ENCODE data around the gene ACOT12. TPM values are rescaled to one million over a fixed set of nuclear protein-coding genes. Genes with fewer than 3 reads are reported as not detected.

Gene ACOT12
- total and polyA plus RNA-seq, 3 experiments from 2014 or later, result not detected

GRCh38 chr5:81426359-81427030, 32.6 kb upstream of the ACOT12 start:
- Mint-ChIP-seq H3K27ac (peak overlapping the region in 1 of 8 donors; percentile 18), H3K27me3 (no peaks in the 10 kb centered on the region), H3K4me3 (no peak overlapping the region), H3K36me3 (peaks cover 0 to 8% (median 2%) of the 10 kb centered on the region in 3 donors), H3K9me3 (no peaks in the 10 kb centered on the region), H3K4me1 (peaks cover 3 to 8% (median 5%) of the 10 kb centered on the region in 3 donors)
- Histone ChIP-seq H3K36me3 (ENCODE audit: insufficient read depth, low read length) (no peaks in the 10 kb centered on the region), H3K4me3 (ENCODE audit: low read length) (no peak overlapping the region), H3K27ac (ENCODE audit: low read depth, low read length) (no peak overlapping the region), H3K27me3 (ENCODE audit: insufficient read depth, low read length, poor library complexity, severe bottlenecking) (no peaks in the 10 kb centered on the region), H3K9me3 (ENCODE audit: low read length) (no peaks in the 10 kb centered on the region), H3K4me1 (ENCODE audit: insufficient read depth, low read length) (no peaks in the 10 kb centered on the region)
- DNase-seq, result no peak
- CTCF ChIA-PET, result interaction anchor here (1.0 to 2.9 kb wide), 4 partner anchors 16 to 800 kb away, joined by 4 to 20 read pairs (median 5); no protein-coding TSS in a partner anchor
- POLR2A ChIA-PET, result interaction anchor here (0.6 kb wide), 1 partner anchor 30 kb away, joined by 6 read pairs; no protein-coding TSS in a partner anchor

- H3K27me3 Mint-ChIP-seq, result no peaks in the 10 kb centered on the region
- ChIA-PET CTCF (interaction anchor here (0.7 to 2.9 kb wide), 13 partner anchors 17 to 800 kb away, joined by 3 to 20 read pairs (median 3); no protein-coding TSS in a partner anchor), POLR2A (no interaction called here)
- peak in 2 of 5 donors; percentile 38 to 49 for DNase-seq
- H3K9me3 Mint-ChIP-seq, result no peaks in the 10 kb centered on the region
- H3K27ac Mint-ChIP-seq, result no peak overlapping the region
- Histone ChIP-seq H3K27ac (ENCODE audit: low read depth, low read length) (no peak overlapping the region), H3K9me3 (ENCODE audit: low read length) (no peaks in the 10 kb centered on the region), H3K4me1 (ENCODE audit: insufficient read depth, low read length) (no peaks in the 10 kb centered on the region), H3K4me3 (ENCODE audit: low read length) (no peak overlapping the region), H3K27me3 (ENCODE audit: insufficient read depth, low read length, poor library complexity, severe bottlenecking) (no peaks in the 10 kb centered on the region), H3K36me3 (ENCODE audit: insufficient read depth, low read length) (no peaks in the 10 kb centered on the region)
- H3K4me3 Mint-ChIP-seq, result no peak overlapping the region
- H3K36me3 Mint-ChIP-seq, result peaks cover 0 to 13% (median 0%) of the 10 kb centered on the region in 3 donors
- H3K4me1 Mint-ChIP-seq, result peaks cover 3 to 8% (median 5%) of the 10 kb centered on the region in 3 donors
These were observed 31.6 kb upstream of the ACOT12 start for GRCh38 chr5:81425569-81425968.

GRCh38 chr5:81424728-81425127, 30.8 kb upstream of the ACOT12 start:
- no peaks in the 10 kb centered on the region for H3K27me3 Mint-ChIP-seq
- no peak overlapping the region for H3K27ac Mint-ChIP-seq
- no peak for DNase-seq
- ChIA-PET POLR2A (no interaction called here), CTCF (interaction anchor here (0.8 to 2.9 kb wide), 7 partner anchors 22 to 801 kb away, joined by 3 to 20 read pairs (median 3); no protein-coding TSS in a partner anchor)
- H3K4me1 ChIP-seq (ENCODE audit: insufficient read depth, low read length), result no peaks in the 10 kb centered on the region
- no peak overlapping the region for H3K4me3 Mint-ChIP-seq
- H3K27me3 ChIP-seq (ENCODE audit: insufficient read depth, low read length, poor library complexity, severe bottlenecking), result no peaks in the 10 kb centered on the region
- H3K27ac ChIP-seq (ENCODE audit: low read depth, low read length), result no peak overlapping the region
- H3K36me3 Mint-ChIP-seq, result peaks cover 0 to 20% (median 2%) of the 10 kb centered on the region in 3 donors
- no peaks in the 10 kb centered on the region for H3K9me3 Mint-ChIP-seq
- peaks cover 3 to 12% (median 5%) of the 10 kb centered on the region in 3 donors for H3K4me1 Mint-ChIP-seq
- H3K36me3 ChIP-seq (ENCODE audit: insufficient read depth, low read length), result no peaks in the 10 kb centered on the region
- H3K4me3 ChIP-seq (ENCODE audit: low read length), result no peak overlapping the region
- no peaks in the 10 kb centered on the region for H3K9me3 ChIP-seq (ENCODE audit: low read length)

- Mint-ChIP-seq H3K9me3 (no peaks in the 10 kb centered on the region), H3K36me3 (peaks cover 0 to 26% (median 4%) of the 10 kb centered on the region in 3 donors), H3K4me1 (peaks cover 3 to 12% (median 5%) of the 10 kb centered on the region in 3 donors), H3K4me3 (no peak overlapping the region), H3K27ac (peak overlapping the region in 1 of 8 donors; percentile 72), H3K27me3 (no peaks in the 10 kb centered on the region)
- CTCF ChIA-PET, result no interaction called here
- H3K4me3 ChIP-seq (ENCODE audit: low read length), result no peak overlapping the region
- no peaks in the 10 kb centered on the region for H3K36me3 ChIP-seq (ENCODE audit: insufficient read depth, low read length)
- DNase-seq, result no peak
- H3K4me1 ChIP-seq (ENCODE audit: insufficient read depth, low read length), result no peaks in the 10 kb centered on the region
- H3K9me3 ChIP-seq (ENCODE audit: low read length), result no peaks in the 10 kb centered on the region
- H3K27me3 ChIP-seq (ENCODE audit: insufficient read depth, low read length, poor library complexity, severe bottlenecking), result no peaks in the 10 kb centered on the region
- POLR2A ChIA-PET, result no interaction called here
- H3K27ac ChIP-seq (ENCODE audit: low read depth, low read length), result no peak overlapping the region
These were observed 28.7 kb upstream of the ACOT12 start for GRCh38 chr5:81422671-81423070.

DNA sequence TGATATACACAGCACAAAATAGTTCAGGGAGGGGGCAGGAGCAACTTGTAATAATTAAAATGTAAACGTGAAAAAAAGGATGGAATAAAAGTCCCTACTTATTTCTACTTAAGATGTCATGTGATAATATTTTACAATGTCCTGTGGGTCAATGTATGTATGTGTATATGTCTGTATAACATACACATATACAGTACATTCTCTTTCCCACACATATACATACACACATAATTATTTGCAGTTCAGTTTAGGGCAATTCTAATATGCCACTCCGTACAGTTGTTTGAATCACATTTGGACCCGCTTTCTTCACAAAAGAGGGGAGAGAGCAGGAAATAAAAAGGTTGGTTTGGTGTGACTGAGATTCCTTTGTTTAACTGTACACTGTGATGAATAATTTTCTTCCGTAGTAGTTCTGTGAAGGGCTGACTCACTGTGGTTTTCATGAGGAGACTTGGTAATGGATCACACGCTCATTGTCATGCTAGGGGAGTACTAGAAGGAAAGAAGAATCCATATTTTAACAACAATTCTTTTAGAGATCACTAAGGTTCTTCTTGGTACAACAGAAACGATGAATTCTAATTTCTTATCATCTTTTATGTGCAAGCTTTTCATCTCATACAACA, 26.2 kb upstream of the ACOT12 start:
- H3K9me3 ChIP-seq (ENCODE audit: low read length), result no peaks in the 10 kb centered on the region
- no peaks in the 10 kb centered on the region for H3K4me1 ChIP-seq (ENCODE audit: insufficient read depth, low read length)
- H3K4me1 Mint-ChIP-seq, result peaks cover 0 to 4% (median 0%) of the 10 kb centered on the region in 3 donors
- no peaks in the 10 kb centered on the region for H3K27me3 Mint-ChIP-seq
- H3K27ac Mint-ChIP-seq, result peak overlapping the region in 1 of 8 donors; percentile 52
- H3K27me3 ChIP-seq (ENCODE audit: insufficient read depth, low read length, poor library complexity, severe bottlenecking), result no peaks in the 10 kb centered on the region
- no peaks in the 10 kb centered on the region for H3K36me3 ChIP-seq (ENCODE audit: insufficient read depth, low read length)
- H3K9me3 Mint-ChIP-seq, result no peaks in the 10 kb centered on the region
- no peak for DNase-seq
- CTCF ChIA-PET, result no interaction called here
- POLR2A ChIA-PET, result no interaction called here
- peaks cover 0 to 31% (median 6%) of the 10 kb centered on the region in 3 donors for H3K36me3 Mint-ChIP-seq
- no peak overlapping the region for H3K27ac ChIP-seq (ENCODE audit: low read depth, low read length)
- no peak overlapping the region for H3K4me3 Mint-ChIP-seq
- H3K4me3 ChIP-seq (ENCODE audit: low read length), result no peak overlapping the region

DNA sequence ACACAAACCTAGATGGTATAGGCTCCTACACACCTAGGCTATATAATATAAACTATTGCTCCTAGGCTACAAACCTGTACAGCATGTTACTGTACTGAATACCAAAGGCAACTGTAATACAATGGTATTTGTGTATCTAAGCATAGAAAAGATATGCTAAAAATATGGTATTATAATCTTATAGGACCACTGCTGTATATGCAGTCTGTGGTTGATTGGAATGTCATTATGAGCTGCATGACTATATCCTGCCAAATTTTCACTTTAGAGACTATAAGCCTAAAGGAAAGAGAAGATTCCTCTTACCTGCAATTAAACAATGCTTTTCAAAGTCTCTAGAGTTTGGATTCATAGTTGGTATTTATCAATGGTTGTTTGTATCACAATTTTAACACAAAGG, 24.7 kb upstream of the ACOT12 start:
- Histone ChIP-seq H3K4me1 (ENCODE audit: insufficient read depth, low read length) (no peaks in the 10 kb centered on the region), H3K36me3 (ENCODE audit: insufficient read depth, low read length) (no peaks in the 10 kb centered on the region), H3K27ac (ENCODE audit: low read depth, low read length) (no peak overlapping the region), H3K9me3 (ENCODE audit: low read length) (no peaks in the 10 kb centered on the region), H3K27me3 (ENCODE audit: insufficient read depth, low read length, poor library complexity, severe bottlenecking) (no peaks in the 10 kb centered on the region), H3K4me3 (ENCODE audit: low read length) (no peak overlapping the region)
- Mint-ChIP-seq H3K36me3 (peaks cover 0 to 31% (median 6%) of the 10 kb centered on the region in 3 donors), H3K9me3 (no peaks in the 10 kb centered on the region), H3K4me1 (peaks cover 0 to 4% (median 0%) of the 10 kb centered on the region in 3 donors), H3K27ac (no peak overlapping the region), H3K4me3 (no peak overlapping the region), H3K27me3 (no peaks in the 10 kb centered on the region)
- no peak for DNase-seq
- CTCF ChIA-PET, result no interaction called here
- POLR2A ChIA-PET, result no interaction called here

DNA sequence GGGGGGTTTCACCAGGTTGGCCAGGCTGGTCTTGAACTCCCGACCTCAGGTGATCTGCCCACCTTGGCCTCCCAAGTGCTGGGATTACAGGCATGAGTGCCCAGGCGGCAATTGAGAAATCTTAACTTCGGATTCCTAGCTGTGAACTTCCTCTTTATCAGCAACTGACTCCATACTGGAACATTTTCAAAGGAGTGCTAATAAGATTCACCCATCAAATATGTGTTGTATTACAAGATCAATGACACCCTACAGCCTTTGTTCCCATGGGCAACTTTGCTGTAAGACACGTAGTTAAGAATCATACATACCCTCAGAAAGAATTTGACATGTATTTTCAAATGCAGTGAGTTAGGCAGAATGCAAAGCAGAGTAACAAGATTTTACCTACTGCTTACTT, 23.1 kb upstream of the ACOT12 start:
- Histone ChIP-seq H3K9me3 (ENCODE audit: low read length) (no peaks in the 10 kb centered on the region), H3K4me3 (ENCODE audit: low read length) (no peak overlapping the region), H3K36me3 (ENCODE audit: insufficient read depth, low read length) (no peaks in the 10 kb centered on the region), H3K27me3 (ENCODE audit: insufficient read depth, low read length, poor library complexity, severe bottlenecking) (no peaks in the 10 kb centered on the region), H3K4me1 (ENCODE audit: insufficient read depth, low read length) (no peaks in the 10 kb centered on the region), H3K27ac (ENCODE audit: low read depth, low read length) (no peak overlapping the region)
- no peak overlapping the region for H3K27ac Mint-ChIP-seq
- ChIA-PET CTCF (no interaction called here), POLR2A (no interaction called here)
- DNase-seq, result no peak
- H3K9me3 Mint-ChIP-seq, result no peaks in the 10 kb centered on the region
- H3K4me3 Mint-ChIP-seq, result no peak overlapping the region
- H3K27me3 Mint-ChIP-seq, result no peaks in the 10 kb centered on the region
- peaks cover 0 to 4% (median 0%) of the 10 kb centered on the region in 3 donors for H3K4me1 Mint-ChIP-seq
- peaks cover 0 to 26% (median 6%) of the 10 kb centered on the region in 3 donors for H3K36me3 Mint-ChIP-seq

DNA sequence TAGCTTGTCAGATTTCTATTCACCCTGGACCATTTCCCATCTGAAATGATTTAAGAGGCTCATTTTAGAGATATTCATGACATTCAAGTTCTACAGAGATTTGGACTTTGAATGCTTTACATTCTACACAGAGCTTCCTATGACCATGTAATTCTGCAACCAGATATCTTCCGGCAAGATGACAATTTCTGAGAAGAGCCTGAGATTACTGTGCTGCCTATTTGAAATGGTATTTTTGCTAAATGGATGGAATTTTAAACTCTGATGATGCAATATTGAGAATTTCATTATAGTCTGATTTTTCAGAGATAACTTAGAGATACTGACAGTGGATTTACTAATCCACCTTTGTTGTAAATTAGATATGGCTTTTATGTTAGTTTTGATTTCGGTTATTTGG, 16.0 kb upstream of the ACOT12 start:
- no peak overlapping the region for H3K27ac ChIP-seq (ENCODE audit: low read depth, low read length)
- Mint-ChIP-seq H3K27me3 (peaks cover 0 to 1% of the 10 kb centered on the region in 2 donors), H3K4me3 (no peak overlapping the region), H3K27ac (no peak overlapping the region), H3K9me3 (no peaks in the 10 kb centered on the region), H3K36me3 (peaks cover 0 to 2% (median 1%) of the 10 kb centered on the region in 3 donors), H3K4me1 (no peaks in the 10 kb centered on the region)
- CTCF ChIA-PET, result no interaction called here
- no peaks in the 10 kb centered on the region for H3K27me3 ChIP-seq (ENCODE audit: insufficient read depth, low read length, poor library complexity, severe bottlenecking)
- H3K4me1 ChIP-seq (ENCODE audit: insufficient read depth, low read length), result no peaks in the 10 kb centered on the region
- H3K9me3 ChIP-seq (ENCODE audit: low read length), result no peaks in the 10 kb centered on the region
- no peaks in the 10 kb centered on the region for H3K36me3 ChIP-seq (ENCODE audit: insufficient read depth, low read length)
- POLR2A ChIA-PET, result no interaction called here
- H3K4me3 ChIP-seq (ENCODE audit: low read length), result no peak overlapping the region
- no peak for DNase-seq
